ENCODE results near the gene LRRTM4. TPM values are rescaled to one million over a fixed set of nuclear protein-coding genes. Genes with fewer than 3 reads are reported as not detected.
"Not testable (repeated sequence)": the region's sequence is repeated elsewhere in the genome, so short reads cannot be mapped to it uniquely, and the experiment has no call there.

Gene LRRTM4
- total RNA-seq, 4 donors from 2014 or later = 0.27 to 0.32 TPM; not detected in 2

DNA sequence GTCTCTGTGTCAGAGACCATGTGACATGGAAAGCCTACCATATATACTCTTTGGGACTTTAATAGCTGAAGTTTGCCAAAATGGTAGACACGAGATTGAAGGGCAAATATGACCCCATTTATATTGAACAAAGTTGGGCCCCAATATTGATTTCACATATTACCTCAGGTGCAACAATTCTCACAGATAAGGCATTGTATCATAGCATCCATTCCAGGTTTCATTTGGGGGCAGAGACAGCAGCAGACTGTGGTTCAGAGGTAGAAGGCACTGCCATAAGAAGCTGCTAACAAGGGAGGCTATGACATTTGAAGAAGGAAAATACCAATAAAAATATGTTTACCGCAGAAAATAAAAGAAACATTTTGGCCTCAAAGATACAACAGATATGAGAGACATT, 419.2 kb downstream of the LRRTM4 start:
- H3K27ac ChIP-seq = no peak overlapping the region
- no peaks in the 10 kb centered on the region for H3K36me3 ChIP-seq
- intact Hi-C loops (cut with DNase I; ENCODE audit: low total_unique reads) = no loop called here
- H3K27me3 ChIP-seq = no peaks in the 10 kb centered on the region
- H3K4me3 ChIP-seq = no peak overlapping the region
- TF ChIP-seq POLR2AphosphoS5 (IDR thresholded peaks at IDR 0.05) = no peak
- no peak for TF ChIP-seq EP300 (IDR thresholded peaks at IDR 0.05; ENCODE audit: low read depth)
- no peak for TF ChIP-seq POLR2A (IDR thresholded peaks at IDR 0.05)
- no peak for TF ChIP-seq CTCF (IDR thresholded peaks at IDR 0.05)
- in situ Hi-C loops (cut with MboI; ENCODE audit: low pct_ligation_motif_present in 1 of 4, low pct_unique_long_range_greater_than_20kb in 1 of 4, low sequenced_read_pairs in 3 of 4) = no loop called here
- no peaks in the 10 kb centered on the region for H3K9me3 ChIP-seq
- DNase-seq = no peak
- WGBS, 2 donors (ENCODE audit: low coverage in 1 of 2) = 54 to 69% methylated on average over 2 of the region's 2 CpGs
- H3K4me1 ChIP-seq = no peaks in the 10 kb centered on the region

GRCh38 chr2:77101796-77102452, 420.3 kb downstream of the LRRTM4 start:
- no peak for DNase-seq
- Histone ChIP-seq H3K4me3 (no peak overlapping the region), H3K27ac (no peak overlapping the region), H3K9me3 (no peaks in the 10 kb centered on the region), H3K36me3 (no peaks in the 10 kb centered on the region), H3K4me1 (no peaks in the 10 kb centered on the region), H3K27me3 (no peaks in the 10 kb centered on the region)
- in situ Hi-C loops (cut with MboI; ENCODE audit: low pct_ligation_motif_present in 1 of 4, low pct_unique_long_range_greater_than_20kb in 1 of 4, low sequenced_read_pairs in 3 of 4) (no loop called here), intact Hi-C loops (cut with DNase I; ENCODE audit: low total_unique reads) (no loop called here)
- TF ChIP-seq CTCF (IDR thresholded peaks at IDR 0.05) (no peak), POLR2AphosphoS5 (IDR thresholded peaks at IDR 0.05) (no peak)
- WGBS, 2 donors (ENCODE audit: low coverage in 1 of 2) = 72 to 84% methylated on average over 6 to 8 of the region's 8 CpGs

- Histone ChIP-seq H3K27me3 (no peaks in the 10 kb centered on the region), H3K4me1 (no peaks in the 10 kb centered on the region), H3K36me3 (no peaks in the 10 kb centered on the region), H3K4me3 (no peak overlapping the region), H3K9me3 (no peaks in the 10 kb centered on the region), H3K27ac (no peak overlapping the region)
- TF ChIP-seq POLR2AphosphoS5 (IDR thresholded peaks at IDR 0.05) = no peak
- WGBS, 2 donors (ENCODE audit: low coverage in 1 of 2) = 80 to 100% methylated on average over 2 of the region's 2 CpGs
- intact Hi-C loops (cut with DNase I; ENCODE audit: low total_unique reads) = no loop called here
- in situ Hi-C loops (cut with MboI; ENCODE audit: low pct_ligation_motif_present in 1 of 4, low pct_unique_long_range_greater_than_20kb in 1 of 4, low sequenced_read_pairs in 3 of 4) = no loop called here
- no peak for DNase-seq
Measured at GRCh38 chr2:77099961-77100360, 422.2 kb downstream of the LRRTM4 start.

DNA sequence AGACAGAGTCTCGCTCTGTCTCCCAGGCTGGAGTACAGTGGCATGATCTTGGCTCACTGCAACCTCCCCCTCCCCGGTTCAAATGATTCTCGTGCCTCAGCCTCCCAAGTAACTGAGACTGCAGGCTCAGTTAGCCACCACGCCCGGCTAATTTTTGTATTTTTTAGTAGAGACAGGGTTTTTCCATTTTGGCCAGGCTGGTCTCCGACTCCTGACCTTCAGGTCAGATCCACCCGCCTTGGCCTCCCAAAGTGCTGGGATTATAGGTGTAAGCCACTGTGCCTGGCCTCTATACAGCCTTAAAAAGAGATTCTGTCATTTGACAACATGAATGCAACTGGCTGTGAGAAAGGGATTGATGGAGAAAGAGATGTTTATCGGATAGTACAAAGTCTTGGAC, 426.7 kb downstream of the LRRTM4 start:
- DNase-seq; H3K9me3 ChIP-seq; H3K4me1 ChIP-seq; intact Hi-C loops (cut with DNase I; ENCODE audit: low total_unique reads); H3K4me3 ChIP-seq; in situ Hi-C loops (cut with MboI; ENCODE audit: low pct_ligation_motif_present in 1 of 4, low pct_unique_long_range_greater_than_20kb in 1 of 4, low sequenced_read_pairs in 3 of 4); H3K27ac ChIP-seq; H3K36me3 ChIP-seq; H3K27me3 ChIP-seq: not testable (repeated sequence)
- 78 to 85% methylated on average over 8 of the region's 8 CpGs for WGBS, 2 donors (ENCODE audit: low coverage in 1 of 2)

DNA sequence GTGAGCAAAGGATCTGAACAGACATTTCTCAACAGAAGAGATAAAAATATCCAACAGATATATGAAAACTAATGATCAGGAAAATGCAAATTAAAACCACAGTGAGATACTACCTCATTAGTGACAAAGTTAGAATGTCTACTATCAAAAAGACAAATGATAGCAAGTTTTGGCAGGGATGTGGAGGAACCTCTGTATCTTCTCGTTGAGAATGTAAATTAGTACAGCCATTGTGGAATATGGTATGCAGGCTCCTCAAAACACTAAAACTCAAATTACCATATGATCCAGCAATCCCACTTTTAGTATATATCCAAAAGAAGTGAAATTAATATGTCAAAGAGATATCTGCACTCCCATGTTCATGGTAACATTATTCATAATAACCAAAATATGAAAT, 427.1 kb downstream of the LRRTM4 start:
- in situ Hi-C loops (cut with MboI; ENCODE audit: low pct_ligation_motif_present in 1 of 4, low pct_unique_long_range_greater_than_20kb in 1 of 4, low sequenced_read_pairs in 3 of 4) = no loop called here
- Histone ChIP-seq H3K9me3 (no peaks in the 10 kb centered on the region), H3K36me3 (no peaks in the 10 kb centered on the region), H3K27ac (no peak overlapping the region), H3K4me1 (no peaks in the 10 kb centered on the region), H3K4me3 (no peak overlapping the region), H3K27me3 (no peaks in the 10 kb centered on the region)
- intact Hi-C loops (cut with DNase I; ENCODE audit: low total_unique reads) = no loop called here
- TF ChIP-seq POLR2A (IDR thresholded peaks at IDR 0.05) (no peak), EP300 (IDR thresholded peaks at IDR 0.05; ENCODE audit: low read depth) (no peak), POLR2AphosphoS5 (IDR thresholded peaks at IDR 0.05) (no peak), CTCF (IDR thresholded peaks at IDR 0.05) (no peak)
- no peak for DNase-seq
- 54 to 67% methylated on average over 1 of the region's 1 CpG for whole genome bisulfite sequencing, 2 donors (ENCODE audit: low coverage in 1 of 2)

DNA sequence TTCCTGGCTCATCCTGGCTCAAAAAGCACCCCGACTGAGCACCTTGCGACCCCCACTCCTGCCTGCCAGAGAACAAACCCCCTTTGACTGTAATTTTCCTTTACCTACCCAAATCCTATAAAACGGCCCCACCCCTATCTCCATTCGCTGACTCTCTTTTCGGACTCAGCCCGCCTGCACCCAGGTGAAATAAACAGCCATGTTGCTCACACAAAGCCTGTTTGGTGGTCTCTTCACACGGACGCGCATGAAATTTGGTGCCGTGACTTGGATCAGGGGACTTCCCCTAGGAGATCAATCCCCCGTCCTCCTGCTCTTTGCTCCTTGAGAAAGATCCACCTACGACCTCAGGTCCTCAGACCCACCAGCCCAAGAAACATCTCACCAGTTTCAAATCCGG, 433.8 kb downstream of the LRRTM4 start:
- H3K27ac ChIP-seq = not testable (repeated sequence)
- 26 to 34% methylated on average over 10 to 13 of the region's 13 CpGs for WGBS, 2 donors (ENCODE audit: low coverage in 1 of 2)

More for the DNA sequence above, 433.8 kb downstream of the LRRTM4 start:
- H3K4me3 ChIP-seq; in situ Hi-C loops (cut with MboI; ENCODE audit: low pct_ligation_motif_present in 1 of 4, low pct_unique_long_range_greater_than_20kb in 1 of 4, low sequenced_read_pairs in 3 of 4); H3K36me3 ChIP-seq; DNase-seq; intact Hi-C loops (cut with DNase I; ENCODE audit: low total_unique reads); H3K27me3 ChIP-seq; H3K9me3 ChIP-seq; H3K4me1 ChIP-seq: not testable (repeated sequence)

Measured in transverse colon (tissue), 4 donors.